Activated CD8-positive, alpha-beta T cell treated with anti-CD3 and anti-CD28 coated beads for 36 hours (primary cell): ENCODE results near the gene FOXP1. TPM values are rescaled to one million over a fixed set of nuclear protein-coding genes. Genes with fewer than 3 reads are reported as not detected.
A peak's percentile ranks its signal among the peaks of the same experiment; 100 is the strongest.

ENCODE experiments used
- ATAC-seq: fragments of 200-7000 bp; cut with Tn5 transposase; one replicate; pipeline ENCODE4 v1.10.0; 2021; ENCODE audit warnings: mild to moderate bottlenecking, moderate library complexity
- CTCF ChIA-PET: fragments of 350-600 bp; sonication (Branson Sonifier 250); formaldehyde crosslinking; loops from one replicate; lab custom pipeline; 2021; ENCODE audit warnings: antibody characterized with exemption; lab: Charles Lee
- POLR2A ChIA-PET: fragments of 350-600 bp; sonication (Branson Sonifier 250); formaldehyde crosslinking; loops from one replicate; lab custom pipeline; 2021; ENCODE audit warnings: antibody characterized with exemption; lab: Charles Lee
- DNase-seq: peaks from one replicate; pipeline ENCODE4 v3.0.0-alpha.2; 2020
- H3K27ac Mint-ChIP-seq: one replicate; pipeline ENCODE4 v1.8.0; 2021; ENCODE audit warnings: mild to moderate bottlenecking, mixed read lengths
- H3K27me3 Mint-ChIP-seq: one replicate; pipeline ENCODE4 v1.8.0; 2021; ENCODE audit warnings: mixed read lengths
- H3K36me3 Mint-ChIP-seq: one replicate; pipeline ENCODE4 v1.8.0; 2021; ENCODE audit warnings: low read depth, mixed read lengths
- H3K4me1 Mint-ChIP-seq: one replicate; pipeline ENCODE4 v1.8.0; 2021; ENCODE audit warnings: low read depth, mixed read lengths
- H3K4me3 Mint-ChIP-seq: one replicate; pipeline ENCODE4 v1.8.0; 2021; ENCODE audit warnings: mild to moderate bottlenecking, moderate library complexity, mixed read lengths
- H3K9me3 Mint-ChIP-seq: one replicate; pipeline ENCODE4 v1.8.0; 2021; ENCODE audit warnings: mixed read lengths
- CTCF ChIP-seq: fragments of 200-600 bp; IDR thresholded peaks from one replicate; pipeline ENCODE4 v1.8.0; 2022; ENCODE audit warnings: antibody characterized with exemption, mild to moderate bottlenecking
- intact Hi-C: fragments of 100-400 bp; cut with micrococcal nuclease; formaldehyde crosslinking; loops from one replicate; pipeline ENCODE4 v1.10.0; 2022
- total RNA-seq, 2 experiments: library from RNA; stranded (reverse); gene quantifications; one replicate each; pipeline ENCODE4 v1.2.3, GENCODE V29; 2021

Gene FOXP1
- total RNA-seq, 2 experiments from 2014 or later = 145 to 153 TPM

GRCh38 chr3:71497367-71497897, 86.1 kb downstream of the FOXP1 start:
- H3K4me3 Mint-ChIP-seq = no peak overlapping the region
- peaks cover 33% of the 10 kb centered on the region for H3K36me3 Mint-ChIP-seq
- POLR2A ChIA-PET = interaction anchor here (0.7 to 2.4 kb wide), 8 partner anchors 9 to 85 kb away, joined by 3 to 8 read pairs (median 5); no protein-coding TSS in a partner anchor
- peaks cover 10% of the 10 kb centered on the region for H3K9me3 Mint-ChIP-seq
- H3K27ac Mint-ChIP-seq = peak overlapping the region; percentile 95
- no peak for DNase-seq
- H3K4me1 Mint-ChIP-seq = peaks cover 81% of the 10 kb centered on the region
- intact Hi-C loops = loop anchor here (10.0 kb wide), 2 partner anchors 273 to 413 kb away; no protein-coding TSS in a partner anchor
- H3K27me3 Mint-ChIP-seq = no peaks in the 10 kb centered on the region
- TF ChIP-seq CTCF = no peak
- ATAC-seq = no peak
- CTCF ChIA-PET = interaction anchor here (0.8 to 1.3 kb wide), 3 partner anchors 9 to 38 kb away, joined by 3 to 4 read pairs (median 3); no protein-coding TSS in a partner anchor

GRCh38 chr3:71495708-71496472, 87.6 kb downstream of the FOXP1 start:
- peak; percentile 63 for ATAC-seq
- Mint-ChIP-seq H3K9me3 (peaks cover 16% of the 10 kb centered on the region), H3K36me3 (peaks cover 39% of the 10 kb centered on the region), H3K27ac (peak overlapping the region; percentile 95), H3K4me3 (peak overlapping the region; percentile 64), H3K27me3 (no peaks in the 10 kb centered on the region), H3K4me1 (peaks cover 82% of the 10 kb centered on the region)
- ChIA-PET POLR2A (interaction anchor here (0.6 to 2.8 kb wide), 13 partner anchors 9 to 98 kb away, joined by 3 to 15 read pairs (median 4); partner anchors contain the start of gene FOXP1), CTCF (interaction anchor here (0.6 to 1.1 kb wide), 9 partner anchors 10 to 270 kb away, joined by 3 to 4 read pairs (median 3); no protein-coding TSS in a partner anchor)
- intact Hi-C loops = loop anchor here (10.0 kb wide), 2 partner anchors 271 to 411 kb away; no protein-coding TSS in a partner anchor
- peak; percentile 59 for DNase-seq
- no peak for TF ChIP-seq CTCF

- ChIA-PET CTCF (interaction anchor here (1.4 kb wide), 1 partner anchor 9 kb away, joined by 3 read pairs; no protein-coding TSS in a partner anchor), POLR2A (interaction anchor here (0.8 to 2.8 kb wide), 4 partner anchors 17 to 89 kb away, joined by 3 to 15 read pairs (median 4); partner anchors contain the start of gene FOXP1)
- no peak for DNase-seq
- ATAC-seq = no peak
- intact Hi-C loops = loop anchor here (5.0 to 10.0 kb wide), 3 partner anchors 97 to 409 kb away; no protein-coding TSS in a partner anchor
- Mint-ChIP-seq H3K4me1 (peaks cover 86% of the 10 kb centered on the region), H3K27me3 (no peaks in the 10 kb centered on the region), H3K4me3 (peak overlapping the region; percentile 35), H3K36me3 (peaks cover 43% of the 10 kb centered on the region), H3K9me3 (peaks cover 15% of the 10 kb centered on the region), H3K27ac (peak overlapping the region; percentile 89)
- TF ChIP-seq CTCF = no peak
These were observed 89.3 kb downstream of the FOXP1 start for GRCh38 chr3:71494212-71494611.

- H3K36me3 Mint-ChIP-seq = peaks cover 44% of the 10 kb centered on the region
- ChIA-PET CTCF (no interaction called here), POLR2A (interaction anchor here (1.7 kb wide), 1 partner anchor 71 kb away, joined by 4 read pairs; no protein-coding TSS in a partner anchor)
These were observed 90.4 kb downstream of the FOXP1 start for GRCh38 chr3:71492974-71493771.

More at GRCh38 chr3:71492974-71493771, 90.4 kb downstream of the FOXP1 start:
- TF ChIP-seq CTCF = no peak
- H3K27me3 Mint-ChIP-seq = no peaks in the 10 kb centered on the region
- DNase-seq (peak; percentile 35), ATAC-seq (peak; percentile 47)
- H3K9me3 Mint-ChIP-seq = peaks cover 15% of the 10 kb centered on the region
- peaks cover 86% of the 10 kb centered on the region for H3K4me1 Mint-ChIP-seq
- H3K4me3 Mint-ChIP-seq = peak overlapping the region; percentile 71
- intact Hi-C loops = loop anchor here (5.0 to 10.0 kb wide), 3 partner anchors 96 to 408 kb away; no protein-coding TSS in a partner anchor
- peak overlapping the region; percentile 96 for H3K27ac Mint-ChIP-seq
